Measurements from ENCODE around the gene P2RY2.

The P2RY2 gene

GRCh38 chr11:73206801-73207200 lies 11.3 kb upstream of the P2RY2 start:
- DNase-seq: no peak

- no peak for DNase-seq
Observed at GRCh38 chr11:73209892-73210291, 8.2 kb upstream of the P2RY2 start.

- no peak for DNase-seq
Observed at GRCh38 chr11:73210916-73211667, 7.0 kb upstream of the P2RY2 start.

- DNase-seq: no peak
Observed at GRCh38 chr11:73213196-73214143, 4.6 kb upstream of the P2RY2 start.

GRCh38 chr11:73215191-73216134 lies 2.6 kb upstream of the P2RY2 start:
- no peak for DNase-seq

- DNase-seq: no peak
Observed at GRCh38 chr11:73216465-73216864, 1.6 kb upstream of the P2RY2 start.

GRCh38 chr11:73217131-73217809 lies 811 bp upstream of the P2RY2 start:
- no peak for DNase-seq

GRCh38 chr11:73217810-73218105 lies 323 bp upstream of the P2RY2 start:
- DNase-seq: no peak

GRCh38 chr11:73218830-73219215 lies 742 bp downstream of the P2RY2 start:
- DNase-seq: no peak

- DNase-seq: no peak
Observed at GRCh38 chr11:73219396-73220285, 1.6 kb downstream of the P2RY2 start.

- no peak for DNase-seq
Observed at GRCh38 chr11:73221451-73221850, 3.4 kb downstream of the P2RY2 start.

DNA sequence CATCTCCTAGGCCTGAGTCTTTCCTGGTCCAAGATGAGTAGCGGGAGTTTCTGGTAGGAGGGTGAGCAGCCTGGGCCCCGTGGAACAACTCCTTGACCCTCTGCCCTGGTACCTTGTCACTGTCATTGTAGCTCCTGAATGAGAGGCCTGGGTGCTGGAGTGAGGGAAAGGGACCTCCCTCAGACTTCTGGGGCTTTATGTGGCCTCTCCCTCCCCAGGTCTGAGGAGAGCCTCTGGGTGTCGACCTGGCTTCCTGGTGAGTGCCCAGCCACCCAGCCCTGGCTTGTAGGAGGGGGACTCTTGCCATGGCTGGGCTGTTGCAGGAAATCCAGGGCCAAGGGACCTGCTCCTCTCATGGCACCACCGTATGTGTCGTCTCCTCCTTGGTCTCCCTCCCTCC lies 3.9 kb downstream of the P2RY2 start:
- DNase-seq: no peak

DNA sequence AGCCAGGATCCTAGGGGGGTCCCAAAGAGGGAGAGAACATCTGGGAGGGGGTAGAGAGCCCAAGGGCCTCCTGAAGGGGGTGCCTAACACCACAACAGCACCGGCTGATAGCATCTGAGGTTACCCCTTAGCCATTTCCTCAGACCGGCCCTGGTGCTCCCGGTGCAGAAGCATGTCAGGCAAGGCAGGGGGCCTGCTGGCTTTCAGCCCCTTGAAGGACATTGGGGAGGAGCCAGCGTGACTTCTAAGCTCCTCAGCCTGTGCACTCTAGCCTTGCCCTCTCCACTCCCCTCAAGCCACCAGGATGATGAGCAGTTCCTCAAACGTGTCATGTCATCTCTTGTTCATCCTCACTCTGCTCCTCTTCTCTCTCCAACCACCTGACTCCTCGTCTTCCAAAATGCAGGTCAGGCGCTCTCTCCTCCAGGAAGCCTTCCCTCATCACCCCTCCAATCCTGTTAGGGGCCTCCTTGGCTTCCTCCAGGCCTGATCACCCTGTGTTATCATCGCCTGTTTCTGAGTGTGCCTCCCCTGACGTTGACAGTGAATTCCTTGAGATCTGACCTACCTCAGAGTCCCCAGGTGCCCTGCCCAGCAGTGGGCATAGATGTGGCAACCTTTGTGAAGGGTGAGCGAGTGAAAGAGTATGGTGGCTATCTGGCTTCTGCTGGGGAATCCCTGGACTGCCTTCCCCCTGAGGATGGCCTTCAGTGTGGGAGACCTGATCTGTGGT lies 6.1 kb downstream of the P2RY2 start:
- DNase-seq: no peak

DNA sequence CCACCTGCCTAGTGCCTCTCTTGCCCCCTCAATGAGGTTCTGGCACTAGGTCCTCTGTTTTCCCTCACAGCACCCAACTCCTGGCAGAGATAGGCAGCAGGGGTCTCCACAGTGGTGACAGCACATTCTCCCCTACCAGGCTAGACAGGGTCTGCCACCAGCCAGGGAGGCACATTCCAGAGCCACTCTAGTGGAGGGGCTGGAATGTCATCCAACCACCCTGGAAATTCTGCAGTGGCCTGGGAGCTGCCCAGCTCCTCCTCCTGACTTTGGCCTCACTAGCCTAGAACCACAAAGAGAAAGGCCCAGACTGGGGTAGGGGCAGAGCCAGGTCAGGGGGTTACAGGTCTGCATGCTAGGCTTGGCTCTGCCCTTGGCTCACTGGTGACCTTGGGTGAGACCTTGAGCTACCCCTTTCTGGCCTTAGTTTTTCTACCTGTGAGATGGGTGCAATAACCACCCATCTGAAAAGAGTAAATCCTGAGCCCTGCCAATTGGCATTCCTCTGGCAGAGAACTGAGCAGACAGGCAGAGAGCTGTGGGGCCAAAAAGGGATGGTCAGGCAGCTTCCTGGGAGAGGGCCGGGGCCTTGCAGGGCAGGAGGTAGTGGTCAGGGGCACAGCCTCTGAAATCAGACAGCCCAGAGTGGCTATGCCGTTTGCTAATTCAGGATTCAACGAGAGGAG lies 7.1 kb downstream of the P2RY2 start:
- no peak for DNase-seq

DNA sequence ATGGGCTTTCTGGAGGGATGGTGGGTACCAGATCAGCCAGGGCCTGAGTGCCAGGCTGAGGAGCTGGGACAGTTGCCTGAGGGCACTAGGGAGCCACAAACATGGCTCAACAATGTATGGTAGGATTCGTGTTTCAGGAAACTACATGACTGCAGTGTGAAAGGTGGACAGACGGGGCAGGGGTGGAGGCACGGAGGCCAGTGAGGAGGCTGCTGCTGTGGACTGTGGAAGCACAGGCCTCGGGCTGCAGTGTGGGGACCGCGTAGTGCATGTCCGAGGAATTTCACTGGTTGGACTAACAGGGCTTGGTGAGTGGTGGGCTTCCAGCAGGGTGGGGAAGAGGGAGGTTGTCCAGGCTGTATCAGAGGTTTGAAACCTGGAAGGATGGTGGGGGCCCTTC lies 7.8 kb downstream of the P2RY2 start:
- no peak for DNase-seq

DNA sequence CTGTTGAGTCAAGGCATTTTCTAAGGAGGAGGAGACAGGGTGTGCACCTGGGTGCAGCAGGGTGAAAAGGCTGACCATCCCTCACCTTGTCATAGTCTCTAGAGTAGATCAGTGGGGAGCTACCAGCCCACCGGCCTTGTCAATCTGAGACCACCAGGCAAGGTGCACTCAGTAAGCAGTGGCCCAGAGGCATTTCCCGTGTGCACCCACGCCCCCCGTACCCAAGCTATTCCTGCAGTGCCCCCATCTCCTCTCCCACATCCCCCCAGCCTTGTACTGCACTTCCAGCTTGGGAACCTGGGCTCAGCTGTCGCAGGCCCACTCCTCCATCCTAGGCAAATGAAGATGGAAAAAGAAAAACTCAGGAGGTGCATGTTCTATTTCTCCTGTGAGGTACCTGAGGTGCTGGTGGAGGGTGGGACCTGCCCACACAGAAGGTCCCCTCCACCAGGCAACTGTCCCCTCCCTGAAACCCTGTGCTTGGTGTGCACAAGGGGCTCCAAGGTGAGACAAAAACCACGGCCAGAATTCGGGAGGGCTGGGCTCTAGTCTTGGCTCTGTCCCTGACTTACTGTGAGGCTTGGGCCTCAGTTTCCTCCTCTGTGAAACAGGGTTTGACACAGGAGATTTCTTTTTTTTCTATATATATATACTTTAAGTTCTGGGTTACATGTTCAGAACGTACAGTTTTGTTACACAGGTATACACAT lies 8.4 kb downstream of the P2RY2 start:
- no peak for DNase-seq

- DNase-seq: no peak
Observed at GRCh38 chr11:73227571-73228211, 9.6 kb downstream of the P2RY2 start.

DNA sequence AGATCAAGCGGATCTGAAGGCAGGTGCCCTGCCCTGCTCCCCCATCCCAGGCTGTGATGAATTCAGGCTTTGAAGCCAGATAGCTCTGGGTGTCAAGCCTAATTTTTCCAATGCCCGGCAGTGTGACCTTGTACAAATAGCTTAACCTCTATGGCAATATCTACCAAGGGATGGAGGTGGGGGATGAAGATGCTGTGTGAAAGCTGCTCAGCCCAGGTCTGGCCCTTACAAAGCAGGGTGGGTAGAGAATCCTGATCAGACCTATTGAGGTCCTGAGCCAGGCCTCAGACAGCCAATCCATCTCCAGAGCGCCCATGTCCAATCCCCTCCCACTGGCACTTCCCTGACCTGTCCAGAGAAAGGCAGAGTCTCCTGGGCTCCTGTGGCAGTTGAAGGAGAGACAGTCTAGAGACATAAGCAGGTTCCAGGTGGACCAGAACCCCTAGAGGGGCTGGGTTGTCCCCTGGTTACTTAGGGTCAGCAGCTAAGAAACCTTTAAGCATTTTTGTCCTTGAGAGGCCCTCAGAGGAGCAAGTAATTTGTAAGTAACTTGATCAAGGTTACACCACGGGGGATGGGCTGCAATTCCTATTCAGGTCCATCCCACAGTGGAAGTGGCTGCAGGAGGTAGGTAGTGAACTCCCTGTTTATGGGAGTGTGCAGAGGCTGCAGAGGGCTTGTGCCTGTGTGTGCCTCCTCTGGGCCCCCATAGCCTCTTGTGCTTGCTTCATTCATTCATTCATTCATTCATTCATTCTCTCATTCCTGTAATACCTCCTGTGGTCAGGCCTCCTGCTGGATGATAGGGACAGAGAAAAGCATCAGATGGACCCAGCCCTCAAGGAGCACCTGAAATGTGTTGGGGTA lies 10.4 kb downstream of the P2RY2 start:
- DNase-seq: no peak

All from hematopoietic multipotent progenitor cell treated with erythropoietin and hydrocortisone succinate and interleukin-3 and kit ligand, for 8 days (in vitro differentiated cells).